Gastroesophageal sphincter (tissue), 4 donors: Measurements from ENCODE around the gene CHCHD6. TPM values are rescaled to one million over a fixed set of nuclear protein-coding genes. Genes with fewer than 3 reads are reported as not detected.

Experiments
- ATAC-seq: fragments of 150-250 bp; one replicate; pipeline ENCODE4 v1.9.1; 2016; ENCODE audit warnings: mild to moderate bottlenecking, moderate library complexity
- H3K27ac ChIP-seq, 4 donors: fragments of 200-600 bp; sonication (generic) in 3 of 4; 1 replicate in 3 of 4; 2 replicates in 1 of 4; pipeline ENCODE4 v1.5.1; 2016 to 2019
- H3K27me3 ChIP-seq: fragments of 200-600 bp; sonication (generic); one replicate; pipeline ENCODE4 v1.5.1; 2019
- H3K36me3 ChIP-seq, 2 donors: fragments of 200-600 bp; sonication (generic); one replicate each; pipeline ENCODE4 v1.5.1; 2019; ENCODE audit warnings: control low read depth in 1 of 2
- H3K4me1 ChIP-seq, 3 donors: fragments of 200-600 bp; sonication (generic); 1 replicate in 2 of 3; 2 replicates in 1 of 3; pipeline ENCODE4 v1.5.1; 2016 to 2019; ENCODE audit warnings: control low read depth in 2 of 3
- H3K4me3 ChIP-seq, 2 donors: fragments of 200-600 bp; sonication (generic); one replicate each; pipeline ENCODE4 v1.5.1; 2019; ENCODE audit warnings: mild to moderate bottlenecking in 1 of 2, moderate library complexity in 1 of 2
- H3K9me3 ChIP-seq, 3 donors: fragments of 200-600 bp; sonication (generic); one replicate each; pipeline ENCODE4 v1.5.1; 2017 to 2019; ENCODE audit warnings: control low read depth in 2 of 3
- CTCF ChIP-seq, 4 experiments: fragments of 200-600 bp in 2 of 4; fragments of 450-650 bp in 2 of 4; sonication (generic) in 1 of 4; IDR thresholded peaks; one replicate each; pipeline ENCODE4 v1.5.1; 2017 to 2019; ENCODE audit warnings: antibody characterized with exemption in 4 of 4, mild to moderate bottlenecking in 2 of 4, moderate library complexity in 2 of 4
- EP300 ChIP-seq: sonication (generic); formaldehyde crosslinking; IDR thresholded peaks from one replicate; pipeline ENCODE4 v1.6.1; 2017; ENCODE audit warnings: antibody characterized with exemption, mild to moderate bottlenecking
- POLR2A ChIP-seq, 2 donors: fragments of 450-650 bp; IDR thresholded peaks; one replicate each; pipeline ENCODE4 v1.6.1; 2017; ENCODE audit warnings: antibody characterized with exemption in 2 of 2, mild to moderate bottlenecking in 2 of 2, moderate library complexity in 1 of 2
- POLR2AphosphoS5 ChIP-seq: sonication (generic); formaldehyde crosslinking; IDR thresholded peaks from one replicate; pipeline ENCODE4 v1.6.1; 2017; ENCODE audit warnings: antibody characterized with exemption
- WGBS, 2 donors: methylation state at CpG; one replicate each; pipeline ENCODE4 v1.1.5; 2018; ENCODE audit warnings: low coverage in 1 of 2; 5-methylcytosine and 5-hydroxymethylcytosine counted together
- total RNA-seq, 4 donors: library from RNA; depleted of rRNA; stranded (reverse); fragments of >200 nt; gene quantifications; one replicate each; pipeline ENCODE4 v1.1.0, GENCODE V29; 2016

The CHCHD6 gene
- total RNA-seq, 4 donors from 2014 or later, result 8.5 to 37.2 (median 15.2) TPM

- Histone ChIP-seq H3K9me3 (no peaks in the 10 kb centered on the region), H3K36me3 (peaks cover 0 to 5% of the 10 kb centered on the region in 2 donors), H3K4me3 (no peak overlapping the region), H3K27me3 (no peaks in the 10 kb centered on the region), H3K27ac (no peak overlapping the region), H3K4me1 (no peaks in the 10 kb centered on the region)
- ATAC-seq, result no peak
- TF ChIP-seq POLR2A (IDR thresholded peaks at IDR 0.05), result no peak
- no peak for TF ChIP-seq CTCF (IDR thresholded peaks at IDR 0.05)
- no peak for TF ChIP-seq POLR2AphosphoS5
- TF ChIP-seq EP300, result no peak
- 93% methylated on average over 3 of the region's 15 CpGs for WGBS, 2 donors
Measured at GRCh38 chr3:126889276-126890201, 185.5 kb downstream of the CHCHD6 start.

GRCh38 chr3:126891141-126891540 is 187.1 kb downstream of the CHCHD6 start:
- Histone ChIP-seq H3K4me1 (peaks cover 0 to 11% (median 4%) of the 10 kb centered on the region in 3 donors), H3K36me3 (peaks cover 0 to 5% of the 10 kb centered on the region in 2 donors), H3K27me3 (no peaks in the 10 kb centered on the region), H3K9me3 (no peaks in the 10 kb centered on the region), H3K4me3 (no peak overlapping the region), H3K27ac (no peak overlapping the region)
- ATAC-seq, result no peak
- no peak for TF ChIP-seq POLR2AphosphoS5
- no peak for TF ChIP-seq CTCF (IDR thresholded peaks at IDR 0.05)
- TF ChIP-seq POLR2A (IDR thresholded peaks at IDR 0.05), result no peak
- TF ChIP-seq EP300, result no peak
- 80 to 100% methylated on average over 1 to 2 of the region's 7 CpGs for WGBS, 2 donors

- no peak for ATAC-seq
- no peaks in the 10 kb centered on the region for H3K27me3 ChIP-seq
- H3K4me3 ChIP-seq, result no peak overlapping the region
- no peaks in the 10 kb centered on the region for H3K9me3 ChIP-seq
- H3K27ac ChIP-seq, result no peak overlapping the region
- TF ChIP-seq POLR2AphosphoS5 (no peak), POLR2A (IDR thresholded peaks at IDR 0.05) (no peak), CTCF (IDR thresholded peaks at IDR 0.05) (no peak), EP300 (no peak)
- peaks cover 0 to 5% of the 10 kb centered on the region in 2 donors for H3K36me3 ChIP-seq
- 96 to 100% methylated on average over 3 to 7 of the region's 10 CpGs for WGBS, 2 donors
- peaks cover 0 to 11% (median 4%) of the 10 kb centered on the region in 3 donors for H3K4me1 ChIP-seq
Measured at GRCh38 chr3:126891791-126892190, 187.8 kb downstream of the CHCHD6 start.

- no peak for ATAC-seq
- Histone ChIP-seq H3K27me3 (no peaks in the 10 kb centered on the region), H3K36me3 (peaks cover 0 to 5% of the 10 kb centered on the region in 2 donors), H3K9me3 (no peaks in the 10 kb centered on the region), H3K4me1 (peaks cover 0 to 11% (median 4%) of the 10 kb centered on the region in 3 donors), H3K27ac (no peak overlapping the region), H3K4me3 (no peak overlapping the region)
- TF ChIP-seq CTCF (IDR thresholded peaks at IDR 0.05), result no peak
- TF ChIP-seq EP300, result no peak
- TF ChIP-seq POLR2A (IDR thresholded peaks at IDR 0.05), result no peak
- no peak for TF ChIP-seq POLR2AphosphoS5
- WGBS, 2 donors, result 100% methylated on average over 1 of the region's 2 CpGs; no CpG with 5 or more reads in 1 of the 2 donors
Measured at GRCh38 chr3:126893651-126894050, 189.6 kb downstream of the CHCHD6 start.
